NCI-H526 treated with DMSO at 0.1 percent for 48 hours (cell line): ENCODE measurements around the gene FSD2.

ENCODE experiments used
- DNase-seq: peaks from one replicate; lab custom pipeline; 2025; lab: John Stamatoyannopoulos, UW

FSD2 gene, protein sequence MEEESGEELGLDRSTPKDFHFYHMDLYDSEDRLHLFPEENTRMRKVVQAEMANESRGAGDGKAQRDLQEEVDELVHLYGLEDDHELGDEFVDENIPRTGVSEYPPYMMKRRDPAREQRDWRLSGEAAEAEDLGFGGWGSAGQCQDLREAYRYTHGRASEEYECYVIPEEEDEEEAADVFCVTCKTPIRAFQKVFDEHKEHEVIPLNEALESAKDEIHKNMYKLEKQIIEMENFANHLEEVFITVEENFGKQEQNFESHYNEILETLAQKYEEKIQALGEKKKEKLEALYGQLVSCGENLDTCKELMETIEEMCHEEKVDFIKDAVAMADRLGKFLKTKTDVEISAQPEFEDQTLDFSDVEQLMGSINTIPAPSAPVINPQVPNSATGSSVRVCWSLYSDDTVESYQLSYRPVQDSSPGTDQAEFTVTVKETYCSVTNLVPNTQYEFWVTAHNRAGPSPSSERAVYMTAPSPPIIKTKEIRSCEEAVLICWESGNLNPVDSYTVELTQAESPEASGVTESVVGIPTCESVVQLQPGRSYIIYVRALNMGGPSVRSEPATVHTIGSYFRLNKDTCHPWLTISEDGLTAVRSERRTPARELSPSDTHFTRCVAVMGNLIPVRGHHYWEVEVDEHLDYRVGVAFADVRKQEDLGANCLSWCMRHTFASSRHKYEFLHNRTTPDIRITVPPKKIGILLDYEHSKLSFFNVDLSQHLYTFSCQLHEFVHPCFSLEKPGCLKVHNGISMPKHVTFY

DNA sequence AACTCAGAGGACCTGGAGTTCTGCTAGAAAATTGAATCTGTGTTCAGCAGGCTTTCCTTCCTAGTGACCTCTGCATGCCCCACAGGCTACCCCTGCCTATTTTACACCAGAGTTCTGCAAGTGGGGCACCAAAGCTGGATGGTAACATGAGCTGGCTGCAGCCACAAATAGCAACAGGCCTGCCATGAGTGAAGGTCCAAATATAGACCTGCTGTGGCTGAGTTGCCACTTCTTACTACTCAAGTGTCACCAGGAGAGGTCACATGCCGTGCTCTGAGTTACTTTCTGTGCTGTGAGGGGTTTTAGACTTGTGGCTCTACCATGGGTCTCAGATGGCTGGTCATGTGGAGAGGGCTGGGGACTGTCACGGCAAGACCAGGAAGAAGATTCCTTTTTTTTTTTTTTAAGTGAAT is at the start of gene FSD2:
Gene FSD2 (minus strand): TSS at position 76 of the 413 bp plus-strand sequence. CDS start 18,679 bp downstream, outside the sequence.
- no peak for DNase-seq

DNA sequence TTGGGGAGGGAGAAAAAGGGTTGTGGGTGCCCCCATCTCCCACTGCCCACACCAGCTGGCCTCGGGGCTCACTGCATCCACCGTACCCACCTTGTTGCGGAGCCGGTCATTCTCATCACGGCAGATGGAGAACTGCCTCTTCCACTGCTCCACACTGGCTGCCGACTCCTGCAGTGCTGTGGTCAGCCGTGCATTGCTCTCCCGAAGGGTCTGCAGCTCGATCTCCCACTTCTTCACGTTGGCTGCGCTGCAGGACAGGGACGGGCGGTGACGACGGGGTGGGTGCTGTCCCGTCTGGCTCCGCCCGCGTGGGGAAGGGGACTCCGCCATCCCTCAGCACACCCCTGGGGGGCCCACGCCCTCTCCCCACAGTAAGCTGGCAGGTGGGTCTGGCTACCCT is 48.7 kb upstream of the FSD2 start:
- DNase-seq: no peak

DNA sequence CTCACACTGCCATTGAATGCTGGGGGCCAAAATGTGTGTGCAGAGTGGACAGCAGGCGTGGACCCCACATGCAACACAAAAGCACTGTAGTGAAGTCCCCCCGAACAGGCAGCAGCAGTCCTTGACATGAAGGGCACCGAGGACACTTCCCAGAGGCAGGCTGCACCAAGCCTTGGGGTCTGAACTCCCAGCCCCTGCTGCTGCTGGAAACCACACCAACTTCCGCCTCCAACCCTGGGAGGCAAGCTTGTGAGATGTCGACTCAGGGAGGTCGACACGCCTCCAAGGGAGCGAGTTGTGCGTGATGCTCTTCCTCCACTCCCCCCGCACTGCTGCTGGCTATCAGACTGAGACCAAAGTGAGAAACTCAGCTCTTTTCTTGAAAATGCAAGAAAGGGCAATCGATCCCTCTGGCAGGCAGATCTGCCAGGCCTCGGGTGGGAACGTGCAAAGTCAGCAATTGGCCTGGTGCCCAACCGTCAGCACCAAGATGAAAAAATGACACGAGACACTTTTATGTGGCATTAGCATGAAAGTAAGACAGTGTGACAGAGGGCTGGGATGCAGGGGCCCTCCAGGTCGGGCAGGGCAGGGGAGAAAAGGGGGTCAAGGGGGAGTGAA is 47.2 kb upstream of the FSD2 start:
- DNase-seq: no peak

DNA sequence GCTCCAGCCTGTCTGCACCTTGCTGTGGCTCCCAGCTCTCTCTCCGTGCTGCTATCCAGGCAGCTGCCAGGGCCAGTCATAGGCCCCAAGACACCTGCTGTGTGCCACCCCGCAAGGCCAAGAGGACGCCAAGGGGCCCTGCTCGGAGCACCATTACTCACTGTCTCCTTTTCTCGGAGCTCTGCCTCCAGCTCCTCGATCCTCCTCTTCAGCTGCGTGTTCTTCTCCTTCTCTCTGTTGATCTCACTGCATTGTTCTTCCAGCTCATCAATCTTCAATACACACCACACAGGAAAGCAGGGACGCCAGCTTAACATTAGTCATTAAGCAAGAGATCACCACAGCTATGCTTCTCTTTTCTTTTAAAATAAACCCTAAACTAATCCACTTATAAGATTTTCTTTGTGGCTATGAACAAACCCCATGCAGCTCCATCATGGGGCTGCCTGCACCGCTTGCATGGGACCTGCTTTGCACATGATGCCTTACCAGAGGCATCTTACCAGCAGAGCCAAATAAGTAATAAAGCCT is 46.2 kb upstream of the FSD2 start:
- no peak for DNase-seq

DNA sequence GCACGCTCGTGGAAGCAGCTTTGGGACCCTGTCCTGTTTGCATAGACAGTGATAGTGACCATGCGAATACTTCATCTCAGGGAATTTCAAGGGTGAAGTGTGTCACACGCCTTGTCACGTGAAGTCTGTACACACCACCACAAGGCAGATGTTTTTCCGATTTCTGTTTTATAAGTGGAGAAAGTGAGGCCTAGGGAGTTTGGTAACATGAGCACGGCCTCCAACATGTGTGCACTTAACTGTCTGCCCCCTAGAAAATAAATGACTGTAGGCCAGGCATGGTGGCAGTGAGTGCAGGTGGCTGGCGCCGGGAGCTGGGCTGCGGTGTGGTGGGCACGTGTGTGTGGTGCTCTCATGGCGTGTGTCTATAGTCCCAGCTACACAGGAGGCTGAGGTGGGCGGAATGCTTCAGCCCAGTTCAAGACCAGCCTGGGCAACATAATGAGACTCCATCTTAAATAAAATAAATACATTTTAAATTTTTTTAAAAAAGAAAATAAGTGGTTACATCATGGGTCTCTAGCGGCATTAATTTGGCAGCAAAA is 45.5 kb upstream of the FSD2 start:
- DNase-seq: no peak

DNA sequence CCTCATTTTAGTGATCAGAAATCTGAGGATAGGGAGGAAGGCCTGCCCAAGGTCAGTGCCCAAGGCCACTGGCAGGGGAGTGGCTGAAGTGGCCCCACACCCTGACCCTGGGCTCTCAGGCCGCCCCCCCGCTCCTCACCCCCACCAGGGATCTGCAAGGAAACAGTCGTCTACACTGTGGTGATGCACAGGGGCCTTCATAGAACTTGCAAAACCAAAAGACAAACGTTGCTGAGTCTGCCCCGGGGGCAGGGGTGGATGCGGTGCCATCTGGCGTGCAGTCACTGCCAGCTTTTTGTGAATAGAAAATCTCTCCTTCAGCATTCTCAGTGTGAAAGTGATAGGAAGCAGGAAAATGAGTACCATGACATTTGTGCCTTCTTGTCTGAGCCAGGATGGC is 44.9 kb upstream of the FSD2 start:
- DNase-seq: no peak

DNA sequence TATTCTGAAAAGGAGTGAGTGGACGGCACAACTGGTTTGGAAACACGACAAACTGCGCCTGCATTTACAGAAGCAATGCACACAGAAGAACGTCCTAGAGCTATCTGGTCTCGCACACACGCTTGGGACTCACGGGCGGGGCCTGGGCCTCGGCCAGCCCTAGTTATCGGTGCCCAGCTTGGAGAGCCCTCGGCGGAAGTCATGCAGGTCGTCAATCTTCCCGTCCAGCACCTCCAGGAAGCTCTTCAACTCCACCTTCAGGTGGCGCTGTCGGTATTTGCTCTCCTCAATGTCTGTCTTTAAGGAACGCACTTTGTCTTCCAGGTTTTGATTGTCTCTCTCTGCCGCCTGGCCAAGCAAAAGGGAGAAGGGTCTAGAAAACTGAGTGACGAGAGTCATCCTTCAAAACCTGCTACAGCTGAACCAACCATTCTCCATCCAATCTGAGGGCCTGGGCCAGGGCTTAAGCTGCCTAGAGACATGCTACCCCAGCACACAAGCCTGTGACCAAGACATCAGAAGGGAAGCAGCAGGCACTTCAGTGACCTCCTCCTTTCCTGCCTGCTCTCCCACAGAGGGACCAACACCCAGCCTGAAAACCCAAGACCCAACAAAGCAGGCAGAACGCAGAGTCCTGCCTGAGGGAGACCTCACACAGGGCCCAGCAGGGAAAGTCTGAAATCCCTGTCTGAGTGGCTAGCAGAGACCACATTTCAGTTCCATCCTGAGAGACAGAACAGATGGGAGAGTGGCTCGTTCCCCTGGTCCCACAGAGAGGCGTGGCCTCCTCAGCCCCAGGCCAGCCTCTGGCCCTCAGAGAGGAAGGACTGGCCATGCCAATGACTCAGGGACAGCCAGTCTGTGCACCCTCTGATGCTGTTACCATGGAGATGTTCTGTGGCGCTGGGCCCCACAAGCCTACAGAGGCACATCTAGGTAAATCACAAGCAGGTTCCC is 44.0 kb upstream of the FSD2 start:
- DNase-seq: peak; percentile 68

DNA sequence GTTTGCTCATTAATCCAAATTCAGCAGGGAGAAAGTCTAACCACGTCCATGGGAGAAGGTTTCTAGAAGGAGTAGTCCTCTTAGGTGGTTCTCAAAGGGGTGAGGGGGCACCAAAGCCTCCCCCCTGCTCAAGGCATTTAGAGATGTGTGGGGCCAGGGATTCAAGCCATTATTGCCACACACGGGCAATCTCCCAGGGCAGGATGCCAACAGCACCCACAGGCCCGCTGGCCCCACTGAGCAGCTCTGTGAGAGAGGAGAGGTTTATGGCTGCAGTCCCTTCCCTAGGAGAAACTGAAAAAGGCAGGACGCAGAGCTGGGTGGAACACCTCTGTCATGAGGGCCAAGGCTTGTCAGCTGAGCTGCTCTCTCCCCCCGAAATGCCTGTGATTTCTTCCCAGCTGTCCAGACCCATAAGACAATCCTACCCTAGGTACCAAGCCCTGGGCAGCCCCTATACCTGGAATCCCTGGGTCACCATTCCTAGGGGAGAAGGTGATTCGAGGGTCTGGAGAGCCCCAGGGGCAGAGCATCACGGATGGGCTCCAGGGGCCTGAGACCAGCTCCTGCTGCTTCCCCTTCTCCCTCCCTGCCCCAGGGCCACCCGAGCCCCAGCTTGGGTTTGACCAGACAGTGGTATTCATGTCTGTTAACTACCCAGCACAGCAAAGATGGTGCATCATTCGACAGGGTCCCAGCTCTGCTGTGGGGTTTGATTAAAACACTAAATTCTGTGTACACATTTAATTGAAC is 42.5 kb upstream of the FSD2 start:
- no peak for DNase-seq

DNA sequence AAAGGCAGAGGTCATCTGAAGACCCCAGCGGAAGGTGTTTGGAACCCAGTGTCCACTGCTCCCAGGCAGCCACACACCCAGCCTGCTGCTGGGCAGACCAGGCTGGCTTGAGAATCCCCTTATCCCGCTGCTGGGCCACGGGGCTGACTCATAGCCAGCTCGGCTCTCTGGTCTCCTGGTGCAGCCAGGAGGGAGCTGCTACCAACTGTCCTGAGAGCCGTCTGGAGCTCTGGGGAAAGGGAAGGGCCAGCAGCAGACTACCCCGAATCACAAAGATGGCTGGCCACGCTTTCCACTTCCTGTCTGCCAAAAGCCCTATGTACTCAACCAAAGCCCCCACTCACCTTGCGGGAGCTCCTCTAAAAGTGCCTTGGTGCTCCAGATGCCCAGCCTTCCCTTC is 41.8 kb upstream of the FSD2 start:
- DNase-seq: no peak

DNA sequence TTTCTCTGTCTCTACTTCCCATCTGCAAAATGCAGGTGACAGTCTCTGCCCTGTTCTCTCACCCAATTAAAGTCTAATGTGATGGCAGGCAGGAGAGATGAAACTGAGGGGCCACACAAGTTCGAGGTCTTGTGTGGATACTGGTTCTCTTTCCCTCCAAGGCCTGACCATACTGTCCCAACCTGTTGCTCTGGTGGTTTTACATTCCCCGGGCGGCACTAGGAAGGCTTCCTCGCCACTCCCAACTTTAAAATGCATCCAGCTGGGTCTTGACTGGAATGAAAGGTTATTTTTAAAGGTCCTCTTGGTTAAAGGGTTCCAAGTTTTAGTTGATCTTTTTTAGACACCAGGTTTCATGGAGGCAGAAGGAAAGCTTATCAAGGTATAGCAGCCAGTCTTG is 40.8 kb upstream of the FSD2 start:
- no peak for DNase-seq

DNA sequence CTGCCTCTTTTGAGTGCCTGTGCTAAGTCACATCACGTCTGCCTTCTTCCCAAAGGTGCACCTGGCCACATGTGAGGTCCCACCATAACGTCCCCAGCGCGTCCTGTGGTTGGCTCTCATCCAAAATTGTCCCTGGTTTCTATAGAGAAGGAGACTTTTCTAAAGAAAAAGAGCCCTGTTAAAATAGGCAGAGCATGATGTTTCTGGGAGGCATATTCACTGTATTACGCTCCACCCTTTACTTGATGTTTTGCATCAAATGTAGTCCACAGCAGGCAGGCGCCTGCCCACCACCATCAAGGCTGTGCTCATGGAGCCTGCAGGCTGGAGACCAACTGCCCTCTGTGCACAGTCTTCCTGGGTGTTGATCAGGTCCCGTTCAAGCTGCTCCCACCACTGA is 39.8 kb upstream of the FSD2 start:
- no peak for DNase-seq

DNA sequence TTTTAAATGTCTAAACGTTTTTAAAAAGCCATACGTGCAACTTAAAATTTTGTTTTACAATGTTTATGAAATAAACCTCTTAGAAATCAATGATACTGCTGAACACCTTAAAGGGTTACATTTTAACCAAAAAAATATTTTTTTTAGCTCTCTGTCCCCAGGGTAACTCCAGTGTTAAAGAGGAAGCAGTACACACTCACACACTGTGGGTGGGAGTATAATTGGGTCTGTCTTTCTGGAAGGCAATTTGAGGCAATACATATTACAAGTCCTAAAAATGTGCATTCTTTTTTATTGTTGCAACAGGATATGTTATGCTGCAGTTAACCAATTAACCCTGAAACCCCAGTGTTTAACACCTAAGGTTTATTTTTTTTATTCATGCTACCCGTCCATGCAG is 37.7 kb upstream of the FSD2 start:
- no peak for DNase-seq

DNA sequence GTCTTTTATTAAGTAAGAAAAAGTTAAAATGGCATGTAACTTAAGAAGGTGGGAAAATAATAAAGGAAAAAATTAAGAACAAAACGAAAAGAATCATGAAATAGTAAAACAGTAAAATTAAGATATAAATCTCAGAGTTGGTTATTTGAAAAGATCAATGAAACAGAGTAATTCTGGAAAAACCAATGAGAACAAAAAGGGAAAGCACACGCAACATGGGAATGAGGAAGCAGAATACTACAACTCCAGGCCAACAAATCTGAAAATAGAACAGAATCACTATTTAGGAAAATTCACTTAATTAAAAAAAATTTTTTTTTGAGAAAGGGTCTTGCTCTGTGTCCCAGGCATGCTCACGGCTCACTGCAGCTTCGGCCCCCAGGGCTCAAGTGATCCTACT is 34.3 kb upstream of the FSD2 start:
- no peak for DNase-seq

DNA sequence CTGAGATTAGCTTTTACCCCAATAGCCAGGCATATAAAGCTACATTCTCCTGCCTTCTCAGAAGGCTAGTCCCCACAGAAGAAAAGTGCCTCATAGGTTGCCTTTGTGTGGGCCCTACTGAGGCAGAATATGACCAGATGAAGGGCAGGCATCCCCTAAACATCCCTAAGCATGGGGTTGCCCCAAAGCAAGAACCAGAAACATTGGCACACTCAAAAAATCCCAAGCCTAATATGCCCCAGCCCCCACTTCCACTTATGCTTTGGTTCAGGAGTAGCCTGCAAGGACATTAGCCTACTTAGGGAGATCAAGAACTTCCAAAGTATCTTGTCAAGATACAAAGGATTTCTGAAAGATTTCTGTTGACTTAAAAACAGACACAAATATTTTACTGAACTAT is 33.3 kb upstream of the FSD2 start:
- no peak for DNase-seq

DNA sequence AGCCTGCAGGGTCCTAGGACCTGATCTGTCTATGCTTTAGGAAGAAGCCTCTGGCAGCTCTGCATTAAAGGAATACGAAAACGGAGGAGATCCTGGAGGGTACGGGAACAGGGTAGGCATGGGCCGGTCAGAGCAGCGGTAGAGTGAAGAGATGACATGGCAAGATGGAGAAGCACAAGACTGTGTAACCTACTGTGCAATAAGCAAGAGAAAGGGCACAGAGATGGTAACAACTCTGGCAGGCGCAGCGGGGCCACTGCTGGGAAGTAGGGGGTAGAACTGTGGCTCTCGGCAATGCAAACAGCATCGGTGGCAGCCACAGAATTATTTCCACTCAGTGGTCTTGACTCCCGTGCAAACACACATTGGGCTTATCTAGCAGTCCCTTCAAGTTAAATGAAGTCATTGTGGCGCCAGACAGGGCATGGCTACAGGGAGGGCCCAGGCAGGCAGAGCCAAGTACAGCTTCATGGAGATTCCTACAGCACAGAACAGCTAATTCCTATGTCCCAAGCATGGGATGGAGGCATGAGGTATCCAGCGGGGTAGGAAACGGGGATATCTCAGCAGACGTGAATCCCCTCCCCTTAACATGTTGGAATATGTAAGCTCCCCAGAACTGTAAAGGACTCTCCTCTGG is 32.3 kb upstream of the FSD2 start:
- DNase-seq: no peak

DNA sequence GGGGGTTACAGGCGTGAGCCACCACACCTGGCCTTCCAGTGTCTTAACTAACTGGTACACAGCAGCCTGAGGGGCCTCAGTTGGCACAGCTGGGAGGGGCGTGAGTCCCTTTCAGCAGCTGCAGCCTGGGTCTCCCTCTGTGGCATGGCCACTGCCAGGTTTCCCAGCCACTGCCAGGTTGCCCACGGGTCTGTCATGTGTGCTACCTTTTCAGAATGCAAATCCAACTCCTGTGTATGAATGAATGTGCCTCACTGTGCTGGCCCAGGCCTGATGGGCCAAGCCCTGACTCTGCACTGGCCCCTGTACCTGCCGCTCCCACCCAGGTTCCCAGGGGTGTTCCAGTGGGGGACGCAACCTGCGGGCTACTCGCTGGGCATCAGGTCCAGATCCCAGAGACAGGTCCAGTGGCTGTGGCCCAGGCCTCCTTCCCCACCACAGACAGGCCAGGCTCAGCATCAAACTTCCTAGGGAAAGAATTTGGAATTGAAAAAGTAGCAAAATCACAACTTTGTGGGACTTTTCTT is 29.6 kb upstream of the FSD2 start:
- no peak for DNase-seq

DNA sequence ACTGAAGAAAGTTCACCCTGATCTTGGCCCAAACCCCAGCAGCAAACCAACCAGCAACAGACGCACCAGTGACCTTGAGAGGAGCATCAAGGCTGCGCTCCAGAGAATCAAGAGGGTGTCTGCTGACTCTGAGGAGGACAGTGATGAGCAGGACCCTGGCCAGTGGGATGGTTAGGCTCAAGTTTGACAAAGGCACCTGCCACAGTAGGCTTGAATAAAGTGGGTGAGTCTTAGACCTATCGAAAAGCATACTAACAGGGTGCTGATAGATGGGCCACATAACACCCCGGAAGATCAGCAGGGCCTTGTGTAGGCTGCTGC is 27.5 kb upstream of the FSD2 start:
- no peak for DNase-seq

DNA sequence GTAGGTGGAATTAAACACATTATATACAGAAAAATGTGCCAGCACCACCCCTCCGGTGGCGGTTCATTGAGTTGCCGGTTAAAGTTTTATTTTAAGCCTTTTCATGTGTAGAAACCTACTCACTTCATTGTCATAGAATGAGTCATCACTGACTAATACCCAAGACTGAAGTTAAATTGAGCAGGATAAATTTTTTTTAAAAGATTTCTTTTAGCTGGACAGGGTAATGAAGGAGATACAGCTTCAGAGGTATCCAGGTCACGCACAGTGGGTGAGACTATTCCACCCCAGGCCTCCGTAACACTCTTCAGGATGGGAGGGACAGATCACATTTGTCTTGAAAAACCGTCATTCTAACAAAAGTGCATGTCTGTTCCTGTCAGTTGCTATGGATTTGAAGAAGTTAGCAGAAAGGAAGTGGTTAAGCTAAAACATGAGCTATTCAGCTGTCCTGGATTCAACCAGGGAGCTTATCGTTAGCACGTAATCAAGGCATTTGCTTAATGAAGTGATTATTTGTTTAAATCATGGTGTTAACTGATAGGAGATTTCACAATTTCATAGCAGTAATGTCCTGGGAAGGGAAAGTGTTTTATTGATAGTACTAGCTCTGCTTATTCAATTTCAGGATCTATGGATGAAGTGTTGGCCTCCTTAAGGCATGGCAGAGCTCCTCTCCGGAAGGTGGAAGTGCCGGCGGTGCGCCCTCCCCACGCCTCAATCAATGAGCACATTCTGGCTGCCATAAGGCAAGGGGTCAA is 26.9 kb upstream of the FSD2 start:
- no peak for DNase-seq

DNA sequence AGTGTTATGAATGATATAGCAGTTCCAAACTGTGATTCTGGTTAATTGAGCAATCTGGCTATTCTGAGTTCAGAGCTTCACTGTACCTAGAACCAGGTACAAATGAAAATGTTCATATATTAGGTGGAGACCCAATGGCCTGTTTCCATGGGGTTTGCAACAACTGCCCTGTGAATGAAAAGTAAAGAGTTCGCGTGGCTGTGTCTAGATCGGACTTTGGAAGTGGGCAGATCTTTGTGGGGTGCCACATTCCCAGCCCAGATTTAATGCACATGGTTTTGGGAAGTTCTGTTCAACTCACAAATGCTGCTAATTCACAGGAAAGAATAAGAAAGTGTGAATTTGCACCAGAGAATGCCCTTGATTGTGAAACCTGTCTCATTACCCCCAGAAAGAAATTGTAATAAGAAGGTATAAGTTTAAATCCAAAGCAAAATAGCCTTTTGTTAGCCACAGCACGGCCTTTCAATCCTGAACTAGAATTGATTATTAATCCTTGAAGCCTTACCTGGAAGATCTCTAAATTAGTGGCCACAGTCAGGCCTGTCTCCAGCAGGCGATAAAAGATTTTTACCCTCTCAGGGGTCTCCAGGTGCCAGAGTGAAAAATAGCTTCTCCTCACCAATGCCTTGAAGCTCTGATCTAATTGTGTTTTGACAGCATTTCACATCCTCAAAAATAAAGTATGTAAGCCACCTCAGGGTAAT is 26.2 kb upstream of the FSD2 start:
- DNase-seq: no peak
